ENCODE data around the gene CRY1.

CRY1 gene

GRCh38 chr12:107125833-107126232 lies 32.5 kb upstream of the CRY1 start:
- CTCF ChIA-PET = interaction anchor here (0.6 to 26.9 kb wide), 12 partner anchors 8 to 517 kb away, joined by 3 to 1069 read pairs (median 4); no protein-coding TSS in a partner anchor
- no peak overlapping the region for H3K4me3 ChIP-seq (ENCODE audit: low read depth, low read length)
- POLR2A ChIA-PET = no interaction called here
- no peak for TF ChIP-seq CTCF (IDR thresholded peaks at IDR 0.05; ENCODE audit: insufficient read depth, low read length, missing control alignments)
- DNase-seq (ENCODE audit: low read depth, low spot score) = no peak

GRCh38 chr12:107122452-107122958 lies 29.2 kb upstream of the CRY1 start:
- no peak for DNase-seq (ENCODE audit: low read depth, low spot score)
- ChIA-PET POLR2A (no interaction called here), CTCF (interaction anchor here (0.5 to 26.9 kb wide), 5 partner anchors 9 to 515 kb away, joined by 3 to 1069 read pairs (median 74); no protein-coding TSS in a partner anchor)
- TF ChIP-seq CTCF (IDR thresholded peaks at IDR 0.05; ENCODE audit: insufficient read depth, low read length, missing control alignments) = no peak
- no peak overlapping the region for H3K4me3 ChIP-seq (ENCODE audit: low read depth, low read length)

GRCh38 chr12:107119091-107119490 lies 25.7 kb upstream of the CRY1 start:
- CTCF ChIA-PET = interaction anchor here (4.0 to 26.9 kb wide), 4 partner anchors 7 to 492 kb away, joined by 14 to 1069 read pairs (median 78); no protein-coding TSS in a partner anchor
- POLR2A ChIA-PET = no interaction called here
- no peak for DNase-seq (ENCODE audit: low read depth, low spot score)
- TF ChIP-seq CTCF (IDR thresholded peaks at IDR 0.05; ENCODE audit: insufficient read depth, low read length, missing control alignments) = no peak
- no peak overlapping the region for H3K4me3 ChIP-seq (ENCODE audit: low read depth, low read length)

GRCh38 chr12:107118624-107119023 lies 25.3 kb upstream of the CRY1 start:
- ChIA-PET POLR2A (no interaction called here), CTCF (interaction anchor here (4.0 to 26.9 kb wide), 4 partner anchors 8 to 493 kb away, joined by 14 to 1069 read pairs (median 78); no protein-coding TSS in a partner anchor)
- no peak for TF ChIP-seq CTCF (IDR thresholded peaks at IDR 0.05; ENCODE audit: insufficient read depth, low read length, missing control alignments)
- no peak for DNase-seq (ENCODE audit: low read depth, low spot score)
- no peak overlapping the region for H3K4me3 ChIP-seq (ENCODE audit: low read depth, low read length)

- no peak overlapping the region for H3K4me3 ChIP-seq (ENCODE audit: low read depth, low read length)
- ChIA-PET POLR2A (no interaction called here), CTCF (interaction anchor here (1.0 to 26.9 kb wide), 5 partner anchors 9 to 496 kb away, joined by 4 to 1069 read pairs (median 74); no protein-coding TSS in a partner anchor)
- no peak for TF ChIP-seq CTCF (IDR thresholded peaks at IDR 0.05; ENCODE audit: insufficient read depth, low read length, missing control alignments)
- no peak for DNase-seq (ENCODE audit: low read depth, low spot score)
Measured at GRCh38 chr12:107115119-107115518, 21.8 kb upstream of the CRY1 start.

- POLR2A ChIA-PET = no interaction called here
- H3K4me3 ChIP-seq (ENCODE audit: low read depth, low read length) = no peak overlapping the region
- TF ChIP-seq CTCF (IDR thresholded peaks at IDR 0.05; ENCODE audit: insufficient read depth, low read length, missing control alignments) = no peak
- no peak for DNase-seq (ENCODE audit: low read depth, low spot score)
- CTCF ChIA-PET = interaction anchor here (0.7 to 26.9 kb wide), 8 partner anchors 8 to 500 kb away, joined by 3 to 1069 read pairs (median 6); partner anchors contain the start of gene CRY1
Measured at GRCh38 chr12:107111314-107111713, 18.0 kb upstream of the CRY1 start.

All from AG04449 (cell line).